Measurements from ENCODE around the gene OAF.

The OAF gene

DNA sequence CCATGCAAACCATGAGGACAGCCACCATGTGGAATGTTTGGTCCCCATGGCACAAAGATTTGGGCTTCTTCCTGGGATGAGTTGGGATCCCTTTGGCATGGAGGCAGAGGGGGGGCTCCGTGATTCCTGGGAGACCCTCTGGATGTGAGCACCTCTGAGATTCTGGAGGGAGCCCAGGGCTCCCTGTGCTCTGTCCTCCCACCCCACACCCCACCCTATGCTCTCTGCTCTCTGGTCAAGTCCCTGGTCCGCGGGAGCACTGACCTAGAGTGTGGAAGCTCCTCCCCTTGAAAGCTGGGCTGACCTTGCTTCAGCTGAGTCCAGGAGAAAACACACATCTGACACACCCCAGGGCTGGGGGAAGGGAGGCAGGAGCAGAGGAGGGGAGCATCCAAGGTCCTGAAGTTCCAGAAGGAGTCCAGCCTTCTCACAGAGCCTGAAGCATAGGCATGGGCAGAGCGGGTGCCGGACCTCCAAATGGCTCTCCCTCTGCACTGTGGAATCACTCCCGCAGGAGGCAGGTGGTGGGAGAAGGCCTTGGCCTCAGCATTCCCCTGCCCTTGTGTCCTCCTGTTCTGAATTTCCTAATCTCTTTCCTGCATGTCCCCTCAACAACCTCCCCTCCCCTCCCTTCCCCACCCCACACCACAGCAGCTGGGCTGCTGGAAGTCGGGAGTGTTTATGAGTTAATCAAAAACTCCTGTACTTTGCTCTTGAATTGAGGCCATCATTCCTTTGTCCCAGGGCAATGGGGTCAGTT is 25.7 kb upstream of the OAF start:
- no peak overlapping the region for H3K4me3 ChIP-seq (ENCODE audit: low read length)
- no peak; the same call in 1 of the 2 replicates for TF ChIP-seq CTCF (conservative IDR thresholded peaks at IDR 0.05; ENCODE audit: low read length)
- peak; percentile 46 for DNase-seq (ENCODE audit: low read depth)

GRCh38 chr11:120185706-120186455 is 25.0 kb upstream of the OAF start:
- no peak overlapping the region for H3K4me3 ChIP-seq (ENCODE audit: low read length)
- no peak for TF ChIP-seq CTCF (conservative IDR thresholded peaks at IDR 0.05; ENCODE audit: low read length)
- DNase-seq (ENCODE audit: low read depth): no peak

- TF ChIP-seq CTCF (conservative IDR thresholded peaks at IDR 0.05; ENCODE audit: low read length): no peak
- DNase-seq (ENCODE audit: low read depth): no peak
- no peak overlapping the region for H3K4me3 ChIP-seq (ENCODE audit: low read length)
These were observed 24.4 kb upstream of the OAF start for GRCh38 chr11:120186456-120186773.

GRCh38 chr11:120186774-120187591 is 23.8 kb upstream of the OAF start:
- DNase-seq (ENCODE audit: low read depth): peak; percentile 25
- H3K4me3 ChIP-seq (ENCODE audit: low read length): no peak overlapping the region
- no peak for TF ChIP-seq CTCF (conservative IDR thresholded peaks at IDR 0.05; ENCODE audit: low read length)

- DNase-seq (ENCODE audit: low read depth): no peak
- no peak overlapping the region for H3K4me3 ChIP-seq (ENCODE audit: low read length)
- no peak for TF ChIP-seq CTCF (conservative IDR thresholded peaks at IDR 0.05; ENCODE audit: low read length)
These were observed 22.5 kb upstream of the OAF start for GRCh38 chr11:120188371-120188770.

DNA sequence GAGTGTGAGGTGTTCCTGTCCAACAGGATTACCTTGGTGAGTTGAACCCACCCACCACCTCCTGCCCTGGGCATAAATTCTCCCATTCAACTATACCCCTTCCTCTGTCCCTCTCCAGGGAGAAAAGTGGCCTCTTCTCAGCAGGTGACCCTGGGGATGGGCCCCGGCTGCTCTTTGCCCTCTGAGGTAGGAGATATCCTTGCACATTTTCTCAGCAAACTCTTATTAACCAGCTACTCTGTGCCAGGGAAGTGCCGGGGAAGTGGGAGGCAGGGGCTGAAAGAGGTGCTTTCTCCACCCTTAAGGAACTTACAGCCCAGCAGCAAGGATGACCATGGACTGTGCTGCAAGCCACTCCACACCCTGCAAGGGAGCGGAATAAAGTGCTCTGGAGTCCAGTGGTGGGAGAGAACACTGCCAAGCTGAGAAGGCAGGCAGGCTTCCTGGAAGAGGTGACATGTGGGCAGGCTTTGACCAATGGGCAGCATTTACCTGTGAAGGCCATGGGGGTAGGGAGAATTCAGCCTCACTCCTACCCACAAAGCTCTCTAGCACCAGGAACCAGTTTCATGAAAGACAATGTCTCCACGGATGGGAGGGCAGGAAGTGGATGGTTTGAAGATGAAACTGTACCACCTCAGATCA is 21.9 kb upstream of the OAF start:
- no peak for DNase-seq (ENCODE audit: low read depth)
- no peak for TF ChIP-seq CTCF (conservative IDR thresholded peaks at IDR 0.05; ENCODE audit: low read length)
- H3K4me3 ChIP-seq (ENCODE audit: low read length): no peak overlapping the region

Measured in AG10803 (cell line).